ENCODE data around the gene CDKN2AIP. TPM values are rescaled to one million over a fixed set of nuclear protein-coding genes. Genes with fewer than 3 reads are reported as not detected.

Gene CDKN2AIP
- total and polyA plus RNA-seq, 2 of the 4 experiments (the other 2 are of a cell fraction): 11.0 to 16.8 TPM

DNA sequence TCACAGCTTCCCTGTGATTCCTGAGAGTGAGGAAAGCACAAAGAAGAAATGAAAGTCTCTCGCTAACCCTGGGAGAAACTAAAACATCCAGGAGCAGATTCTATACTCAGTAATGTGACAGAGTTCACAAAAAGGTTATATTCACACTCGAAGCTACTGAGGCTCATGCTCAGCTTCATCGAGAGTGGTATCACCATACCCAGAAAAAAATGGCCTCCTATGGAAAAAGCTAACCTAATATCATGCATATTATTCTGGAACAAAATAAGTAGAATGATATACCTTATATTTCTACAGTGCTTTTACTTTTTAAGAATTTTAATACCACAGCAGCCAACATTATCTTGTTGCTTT is 13.5 kb upstream of the CDKN2AIP start:
- Histone ChIP-seq H2AFZ (replicated peaks; ENCODE audit: low read length, poor library complexity) (peak overlapping the region; percentile 71), H4K20me1 (ENCODE audit: insufficient read depth, low read length) (no peaks in the 10 kb centered on the region), H3K4me1 (ENCODE audit: control insufficient read depth, insufficient read depth, low read length) (no peaks in the 10 kb centered on the region), H3K4ac (ENCODE audit: low read depth, low read length) (no peak overlapping the region; the same call in 1 of the 2 replicates), H3K27ac (ENCODE audit: insufficient read depth, low read length) (no peak overlapping the region), H2BK20ac (ENCODE audit: low read depth, low read length) (no peak overlapping the region), H3K23ac (ENCODE audit: low read depth, low read length) (no peak overlapping the region), H2AK5ac (ENCODE audit: low read depth, low read length) (no peak overlapping the region), H3K4me3 (ENCODE audit: insufficient read depth, low read depth, low read length) (no peak overlapping the region), H4K8ac (ENCODE audit: low read depth in 2 of 2, low read length in 2 of 2) (0 out of 4 replicates have a peak overlapping the region, but pooled peaks of 1 of the 2 experiments have one; percentile 25), H3K9ac (ENCODE audit: low read depth, low read length) (no peak overlapping the region), H2BK5ac (ENCODE audit: low read depth, low read length, poor library complexity, severe bottlenecking) (no peak overlapping the region), H3K27me3 (ENCODE audit: control insufficient read depth, insufficient read depth, low read length) (no peaks in the 10 kb centered on the region; the same call in 1 of the 2 replicates), H2BK15ac (ENCODE audit: low read depth, low read length) (no peak overlapping the region), H3K14ac (replicated peaks; ENCODE audit: low read depth, low read length) (0 out of 2 replicates have a peak overlapping the region, but pooled peaks have one; percentile 4), H4K5ac (ENCODE audit: low read depth, low read length) (peak overlapping the region; percentile 75; the same call in 1 of the 2 replicates), H3K9me1 (ENCODE audit: insufficient read depth, low read length) (no peaks in the 10 kb centered on the region), H3K56ac (ENCODE audit: extremely low read depth, insufficient read depth, low read length) (no peak overlapping the region), H2AK9ac (replicated peaks; ENCODE audit: low read depth, low read length, poor library complexity) (no peak overlapping the region), H4K91ac (ENCODE audit: insufficient read depth, low read depth, low read length) (no peak overlapping the region), H2BK120ac (ENCODE audit: low read depth, low read length) (no peak overlapping the region), H3K9me3 (ENCODE audit: control insufficient read depth, insufficient read depth, low read length) (no peaks in the 10 kb centered on the region), H3K79me1 (ENCODE audit: low read depth in 1 of 2, low read length in 2 of 2) (no peaks in the 10 kb centered on the region), H3K36me3 (ENCODE audit: control insufficient read depth, insufficient read depth, low read length) (no peaks in the 10 kb centered on the region), H3K18ac (ENCODE audit: low read depth, low read length) (peak overlapping the region; percentile 53; the same call in 1 of the 2 replicates), H3K4me2 (ENCODE audit: low read depth, low read length) (no peak overlapping the region)
- no peak for DNase-seq
- peak; percentile 32; the same call in 1 of the 2 replicates for ATAC-seq (ENCODE audit: low read depth)
- intact Hi-C loops (cut with micrococcal nuclease) (no loop called here), in situ Hi-C loops (cut with MboI; ENCODE audit: low sequenced_read_pairs) (no loop called here), dilution Hi-C loops (cut with HindIII; ENCODE audit: low sequenced_read_pairs, unreplicated experiment) (no loop called here)
- TF ChIP-seq, protein P1, sequence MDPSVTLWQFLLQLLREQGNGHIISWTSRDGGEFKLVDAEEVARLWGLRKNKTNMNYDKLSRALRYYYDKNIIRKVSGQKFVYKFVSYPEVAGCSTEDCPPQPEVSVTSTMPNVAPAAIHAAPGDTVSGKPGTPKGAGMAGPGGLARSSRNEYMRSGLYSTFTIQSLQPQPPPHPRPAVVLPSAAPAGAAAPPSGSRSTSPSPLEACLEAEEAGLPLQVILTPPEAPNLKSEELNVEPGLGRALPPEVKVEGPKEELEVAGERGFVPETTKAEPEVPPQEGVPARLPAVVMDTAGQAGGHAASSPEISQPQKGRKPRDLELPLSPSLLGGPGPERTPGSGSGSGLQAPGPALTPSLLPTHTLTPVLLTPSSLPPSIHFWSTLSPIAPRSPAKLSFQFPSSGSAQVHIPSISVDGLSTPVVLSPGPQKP (IDR thresholded peaks at IDR 0.05; ENCODE audit: borderline replicate concordance, low read depth, low read length): no peak
- no peak for TF ChIP-seq BHLHE40 (IDR thresholded peaks at IDR 0.05; ENCODE audit: low read depth, low read length)
- TF ChIP-seq, protein P2, sequence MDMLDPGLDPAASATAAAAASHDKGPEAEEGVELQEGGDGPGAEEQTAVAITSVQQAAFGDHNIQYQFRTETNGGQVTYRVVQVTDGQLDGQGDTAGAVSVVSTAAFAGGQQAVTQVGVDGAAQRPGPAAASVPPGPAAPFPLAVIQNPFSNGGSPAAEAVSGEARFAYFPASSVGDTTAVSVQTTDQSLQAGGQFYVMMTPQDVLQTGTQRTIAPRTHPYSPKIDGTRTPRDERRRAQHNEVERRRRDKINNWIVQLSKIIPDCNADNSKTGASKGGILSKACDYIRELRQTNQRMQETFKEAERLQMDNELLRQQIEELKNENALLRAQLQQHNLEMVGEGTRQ (IDR thresholded peaks at IDR 0.05; ENCODE audit: low read depth, low read length): no peak
- TF ChIP-seq, protein P3, sequence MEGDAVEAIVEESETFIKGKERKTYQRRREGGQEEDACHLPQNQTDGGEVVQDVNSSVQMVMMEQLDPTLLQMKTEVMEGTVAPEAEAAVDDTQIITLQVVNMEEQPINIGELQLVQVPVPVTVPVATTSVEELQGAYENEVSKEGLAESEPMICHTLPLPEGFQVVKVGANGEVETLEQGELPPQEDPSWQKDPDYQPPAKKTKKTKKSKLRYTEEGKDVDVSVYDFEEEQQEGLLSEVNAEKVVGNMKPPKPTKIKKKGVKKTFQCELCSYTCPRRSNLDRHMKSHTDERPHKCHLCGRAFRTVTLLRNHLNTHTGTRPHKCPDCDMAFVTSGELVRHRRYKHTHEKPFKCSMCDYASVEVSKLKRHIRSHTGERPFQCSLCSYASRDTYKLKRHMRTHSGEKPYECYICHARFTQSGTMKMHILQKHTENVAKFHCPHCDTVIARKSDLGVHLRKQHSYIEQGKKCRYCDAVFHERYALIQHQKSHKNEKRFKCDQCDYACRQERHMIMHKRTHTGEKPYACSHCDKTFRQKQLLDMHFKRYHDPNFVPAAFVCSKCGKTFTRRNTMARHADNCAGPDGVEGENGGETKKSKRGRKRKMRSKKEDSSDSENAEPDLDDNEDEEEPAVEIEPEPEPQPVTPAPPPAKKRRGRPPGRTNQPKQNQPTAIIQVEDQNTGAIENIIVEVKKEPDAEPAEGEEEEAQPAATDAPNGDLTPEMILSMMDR (conservative IDR thresholded peaks at IDR 0.05; ENCODE audit: low read depth, low read length): no peak
- TF ChIP-seq RCOR1 (IDR thresholded peaks at IDR 0.05; ENCODE audit: insufficient replicate concordance, low read length): no peak
- TF ChIP-seq POLR2A (IDR thresholded peaks at IDR 0.05; ENCODE audit: low read depth, low read length): no peak
- TF ChIP-seq NFE2L2 (IDR thresholded peaks at IDR 0.05; ENCODE audit: low read depth, low read length): no peak
- no CpG with 5 or more reads among the region's 3 CpGs for WGBS, 2 experiments (ENCODE audit: extremely low coverage in 2 of 2, insufficient read length in 1 of 2)
- BruUV-seq (replicated peaks): no TSS peak
- CTCF ChIA-PET: interaction anchor here (0.7 to 1.1 kb wide), 2 partner anchors 12 to 422 kb away, joined by 4 to 8 read pairs; no protein-coding TSS in a partner anchor
- POLR2A ChIA-PET (ENCODE audit: unreplicated experiment): no interaction called here

All from IMR-90 (cell line).